GM23338 (cell line): ENCODE results near the gene PIK3C2G. TPM values are rescaled to one million over a fixed set of nuclear protein-coding genes. Genes with fewer than 3 reads are reported as not detected.

Experiments
- ATAC-seq: fragments of 200-7000 bp; cut with Tn5 transposase; 3 replicates; pipeline ENCODE4 v1.9.1; 2020
- DNase-seq: peaks from one replicate; pipeline ENCODE4 v3.0.0-alpha.2; 2015; ENCODE audit warnings: low spot score
- H2AFZ ChIP-seq: fragments of 200-600 bp; sonication (generic); 2 replicates; pipeline ENCODE4 v1.8.0; 2016; ENCODE audit warnings: antibody characterized with exemption, mild to moderate bottlenecking, moderate library complexity
- H3F3A ChIP-seq: fragments of 200-600 bp; sonication (generic); replicated peaks from 2 replicates; pipeline ENCODE4 v1.8.0; 2017; ENCODE audit warnings: antibody characterized with exemption, mixed run types, low read depth
- H3K27ac ChIP-seq: fragments of 200-600 bp; sonication (generic); 2 replicates; pipeline ENCODE4 v1.6.1; 2016; ENCODE audit warnings: low read depth
- H3K27me3 ChIP-seq: fragments of 200-600 bp; sonication (generic); 2 replicates; pipeline ENCODE4 v1.8.0; 2016; ENCODE audit warnings: mild to moderate bottlenecking, mixed run types, moderate library complexity; ENCODE audit not compliant: insufficient read depth
- H3K36me3 ChIP-seq: fragments of 200-600 bp; sonication (generic); 2 replicates; pipeline ENCODE4 v1.8.0; 2016; ENCODE audit warnings: mild to moderate bottlenecking; ENCODE audit not compliant: insufficient read depth
- H3K4me1 ChIP-seq: fragments of 200-600 bp; sonication (generic); 2 replicates; pipeline ENCODE4 v1.8.0; 2016; ENCODE audit warnings: mild to moderate bottlenecking, moderate library complexity; ENCODE audit not compliant: insufficient read depth
- H3K4me2 ChIP-seq: fragments of 200-600 bp; sonication (generic); 2 replicates; pipeline ENCODE4 v1.7.1; 2017; ENCODE audit warnings: mixed run types
- H3K4me3 ChIP-seq: fragments of 200-600 bp; sonication (generic); 2 replicates; pipeline ENCODE4 v1.6.1; 2016; ENCODE audit warnings: mixed run types
- H3K79me2 ChIP-seq: fragments of 200-600 bp; sonication (generic); replicated peaks from 2 replicates; pipeline ENCODE4 v1.8.0; 2017; ENCODE audit warnings: mild to moderate bottlenecking; ENCODE audit not compliant: insufficient read depth
- H3K9me2 ChIP-seq: fragments of 200-600 bp; sonication (generic); 2 replicates; pipeline ENCODE4 v1.8.0; 2017; ENCODE audit not compliant: insufficient read depth
- H4K20me1 ChIP-seq: fragments of 200-600 bp; sonication (generic); replicated peaks from 2 replicates; pipeline ENCODE4 v1.8.0; 2017; ENCODE audit warnings: mild to moderate bottlenecking; ENCODE audit not compliant: insufficient read depth
- H3K27ac Mint-ChIP-seq: 2 replicates; pipeline ENCODE4 v1.8.0; 2020; ENCODE audit warnings: inconsistent platforms, mild to moderate bottlenecking, moderate library complexity, mixed read lengths
- H3K27me3 Mint-ChIP-seq: 3 replicates; pipeline ENCODE4 v1.8.0; 2022; ENCODE audit warnings: low read depth, mild to moderate bottlenecking, moderate library complexity, mixed read lengths, inconsistent platforms; ENCODE audit not compliant: insufficient read depth, poor library complexity
- H3K36me3 Mint-ChIP-seq: 3 replicates; pipeline ENCODE4 v1.8.0; 2021; ENCODE audit warnings: low read depth, mild to moderate bottlenecking, inconsistent platforms, moderate library complexity, mixed read lengths
- H3K4me1 Mint-ChIP-seq: 3 replicates; pipeline ENCODE4 v1.8.0; 2020; ENCODE audit warnings: mild to moderate bottlenecking, inconsistent platforms, mixed read lengths
- H3K4me3 Mint-ChIP-seq: 3 replicates; pipeline ENCODE4 v1.8.0; 2021; ENCODE audit warnings: moderate library complexity, mild to moderate bottlenecking, inconsistent platforms, mixed read lengths
- H3K9me3 Mint-ChIP-seq: 3 replicates; pipeline ENCODE4 v1.8.0; 2020; ENCODE audit warnings: moderate library complexity, mild to moderate bottlenecking, inconsistent platforms, mixed read lengths
- NANOG ChIP-seq: IDR thresholded peaks from 2 replicates; pipeline ENCODE4 v1.6.1; 2016; ENCODE audit warnings: antibody characterized with exemption, borderline replicate concordance
- POLR2AphosphoS5 ChIP-seq: IDR thresholded peaks from 2 replicates; pipeline ENCODE4 v1.6.1; 2016; ENCODE audit warnings: antibody characterized with exemption, low read depth
- REST ChIP-seq: IDR thresholded peaks from one replicate; pipeline ENCODE4 v1.6.1; 2018; ENCODE audit warnings: antibody characterized with exemption; ENCODE audit not compliant: unreplicated experiment
- STAT1 ChIP-seq: IDR thresholded peaks from one replicate; pipeline ENCODE4 v1.6.1; 2016; ENCODE audit warnings: antibody characterized with exemption; ENCODE audit not compliant: unreplicated experiment
- ZNF114 ChIP-seq: fragments of 250-450 bp; sonication (Bioruptor Pico); IDR thresholded peaks from 2 replicates; pipeline ENCODE4 v1.5.0; 2020; ENCODE audit warnings: mild to moderate bottlenecking, moderate library complexity
- ZNF462 ChIP-seq: fragments of 250-450 bp; sonication (Bioruptor Pico); IDR thresholded peaks from 2 replicates; pipeline ENCODE4 v1.5.0; 2020; ENCODE audit warnings: mild to moderate bottlenecking, moderate library complexity
- polyA plus RNA-seq: library from polyadenylated mRNA; unstranded; fragments of >200 nt; fragmentation: Nextera tagmentation; extraction: Ambion mirVana; gene quantifications from 2 replicates; pipeline ENCODE4 v1.2.1, GENCODE V29; 2016
- total RNA-seq: library from RNA; depleted of rRNA; stranded (reverse); fragments of >200 nt; shearing (Covaris generic); gene quantifications from 2 replicates; pipeline ENCODE4 v1.2.3, GENCODE V29; 2014

PIK3C2G gene
- total and polyA plus RNA-seq, 2 experiments from 2014 or later, result not detected

GRCh38 chr12:18640321-18640955 is 379.1 kb downstream of the PIK3C2G start:
- DNase-seq (no peak), ATAC-seq (no peak)
- H3K27me3 Mint-ChIP-seq, result no peaks in the 10 kb centered on the region
- H3K36me3 ChIP-seq, result no peaks in the 10 kb centered on the region
- H4K20me1 ChIP-seq, result no peaks in the 10 kb centered on the region
- no peaks in the 10 kb centered on the region for H3K4me1 ChIP-seq
- no peaks in the 10 kb centered on the region for H3F3A ChIP-seq
- no peaks in the 10 kb centered on the region for H3K36me3 Mint-ChIP-seq
- peak overlapping the region; percentile 44; the same call in 1 of the 2 replicates for H2AFZ ChIP-seq
- no peak overlapping the region for H3K27ac Mint-ChIP-seq
- no peaks in the 10 kb centered on the region for H3K27me3 ChIP-seq
- H3K4me1 Mint-ChIP-seq, result no peaks in the 10 kb centered on the region; the same call in 2 of the 3 replicates
- H3K9me2 ChIP-seq, result peaks cover 4% of the 10 kb centered on the region
- H3K9me3 Mint-ChIP-seq, result no peaks in the 10 kb centered on the region
- no peak overlapping the region for H3K4me3 ChIP-seq
- H3K4me2 ChIP-seq, result no peak overlapping the region
- TF ChIP-seq POLR2AphosphoS5 (no peak), NANOG (no peak), STAT1 (no peak), REST (no peak)
- no peak overlapping the region for H3K27ac ChIP-seq
- no peak overlapping the region for H3K4me3 Mint-ChIP-seq
- no peaks in the 10 kb centered on the region for H3K79me2 ChIP-seq

GRCh38 chr12:18643681-18644080 is 382.4 kb downstream of the PIK3C2G start:
- Mint-ChIP-seq H3K36me3 (no peaks in the 10 kb centered on the region), H3K27me3 (no peaks in the 10 kb centered on the region), H3K4me1 (no peaks in the 10 kb centered on the region), H3K27ac (peak overlapping the region; percentile 5; the same call in 1 of the 2 replicates), H3K9me3 (no peaks in the 10 kb centered on the region), H3K4me3 (no peak overlapping the region)
- ATAC-seq (no peak), DNase-seq (no peak)
- H4K20me1 ChIP-seq, result no peaks in the 10 kb centered on the region
- H2AFZ ChIP-seq, result no peak overlapping the region
- H3K36me3 ChIP-seq, result no peaks in the 10 kb centered on the region
- no peaks in the 10 kb centered on the region for H3K4me1 ChIP-seq
- no peaks in the 10 kb centered on the region for H3K79me2 ChIP-seq
- no peak overlapping the region for H3K4me3 ChIP-seq
- no peaks in the 10 kb centered on the region for H3K27me3 ChIP-seq
- no peaks in the 10 kb centered on the region for H3F3A ChIP-seq
- no peak overlapping the region for H3K4me2 ChIP-seq
- no peak overlapping the region for H3K27ac ChIP-seq
- no peaks in the 10 kb centered on the region for H3K9me2 ChIP-seq
- TF ChIP-seq REST (no peak), ZNF462 (CRISPR knock-in tag) (no peak), ZNF114 (CRISPR knock-in tag) (no peak), NANOG (no peak)
